Measurements from ENCODE around the gene AUTS2.

GRCh38 chr7:70137126-70137525, 538.9 kb downstream of the AUTS2 start:
- TF ChIP-seq HDAC2 (IDR thresholded peaks at IDR 0.05) (no peak), CHCHD3 (CRISPR knock-in tag; IDR thresholded peaks at IDR 0.05) (no peak), RBM22 (IDR thresholded peaks at IDR 0.05; ENCODE audit: low read depth, low read length, poor library complexity, severe bottlenecking) (no peak)
